Measurements from ENCODE around the gene NBPF11.
"Not testable (repeated sequence)": the region's sequence is repeated elsewhere in the genome, so short reads cannot be mapped to it uniquely, and the experiment has no call there.

NBPF11 gene

GRCh38 chr1:148078632-148079519 is 73.2 kb downstream of the NBPF11 start:
- H3K9me3 ChIP-seq (ENCODE audit: low read length); H3K9ac ChIP-seq (ENCODE audit: low read length); H3K36me3 ChIP-seq (ENCODE audit: insufficient read depth, low read length); H3K4me3 ChIP-seq (ENCODE audit: low read depth in 1 of 2, low read length in 2 of 2); H3K4me1 ChIP-seq (ENCODE audit: insufficient read depth, low read length); H3K27ac ChIP-seq (ENCODE audit: low read depth, low read length); H3K27me3 ChIP-seq (ENCODE audit: control insufficient read depth in 1 of 2, insufficient read depth in 2 of 2, low read length in 2 of 2): not testable (repeated sequence)

- not testable (repeated sequence) for H3K27ac ChIP-seq (ENCODE audit: low read depth, low read length); H3K4me1 ChIP-seq (ENCODE audit: insufficient read depth, low read length); H3K4me3 ChIP-seq (ENCODE audit: low read depth in 1 of 2, low read length in 2 of 2); H3K9ac ChIP-seq (ENCODE audit: low read length); H3K9me3 ChIP-seq (ENCODE audit: low read length); H3K27me3 ChIP-seq (ENCODE audit: control insufficient read depth in 1 of 2, insufficient read depth in 2 of 2, low read length in 2 of 2); H3K36me3 ChIP-seq (ENCODE audit: insufficient read depth, low read length)
Observed at GRCh38 chr1:148078090-148078489, 74.0 kb downstream of the NBPF11 start.

GRCh38 chr1:148077458-148077857 is 74.6 kb downstream of the NBPF11 start:
- not testable (repeated sequence) for H3K36me3 ChIP-seq (ENCODE audit: insufficient read depth, low read length); H3K4me1 ChIP-seq (ENCODE audit: insufficient read depth, low read length); H3K4me3 ChIP-seq (ENCODE audit: low read depth in 1 of 2, low read length in 2 of 2); H3K27me3 ChIP-seq (ENCODE audit: control insufficient read depth in 1 of 2, insufficient read depth in 2 of 2, low read length in 2 of 2); H3K27ac ChIP-seq (ENCODE audit: low read depth, low read length); H3K9ac ChIP-seq (ENCODE audit: low read length); H3K9me3 ChIP-seq (ENCODE audit: low read length)

GRCh38 chr1:148073392-148073791 is 78.7 kb downstream of the NBPF11 start:
- not testable (repeated sequence) for H3K9ac ChIP-seq (ENCODE audit: low read length); H3K4me1 ChIP-seq (ENCODE audit: insufficient read depth, low read length); H3K9me3 ChIP-seq (ENCODE audit: low read length); H3K27me3 ChIP-seq (ENCODE audit: control insufficient read depth in 1 of 2, insufficient read depth in 2 of 2, low read length in 2 of 2); H3K36me3 ChIP-seq (ENCODE audit: insufficient read depth, low read length); H3K4me3 ChIP-seq (ENCODE audit: low read depth in 1 of 2, low read length in 2 of 2); H3K27ac ChIP-seq (ENCODE audit: low read depth, low read length)

GRCh38 chr1:148068606-148069005 is 83.5 kb downstream of the NBPF11 start:
- H3K4me3 ChIP-seq (ENCODE audit: low read depth in 1 of 2, low read length in 2 of 2); H3K27me3 ChIP-seq (ENCODE audit: control insufficient read depth in 1 of 2, insufficient read depth in 2 of 2, low read length in 2 of 2); H3K9ac ChIP-seq (ENCODE audit: low read length); H3K4me1 ChIP-seq (ENCODE audit: insufficient read depth, low read length); H3K36me3 ChIP-seq (ENCODE audit: insufficient read depth, low read length); H3K9me3 ChIP-seq (ENCODE audit: low read length); H3K27ac ChIP-seq (ENCODE audit: low read depth, low read length): not testable (repeated sequence)

GRCh38 chr1:148068201-148068600 is 83.9 kb downstream of the NBPF11 start:
- H3K9me3 ChIP-seq (ENCODE audit: low read length); H3K27ac ChIP-seq (ENCODE audit: low read depth, low read length); H3K4me1 ChIP-seq (ENCODE audit: insufficient read depth, low read length); H3K27me3 ChIP-seq (ENCODE audit: control insufficient read depth in 1 of 2, insufficient read depth in 2 of 2, low read length in 2 of 2); H3K36me3 ChIP-seq (ENCODE audit: insufficient read depth, low read length); H3K4me3 ChIP-seq (ENCODE audit: low read depth in 1 of 2, low read length in 2 of 2); H3K9ac ChIP-seq (ENCODE audit: low read length): not testable (repeated sequence)

GRCh38 chr1:148060294-148060701 is 91.8 kb downstream of the NBPF11 start:
- not testable (repeated sequence) for H3K4me3 ChIP-seq (ENCODE audit: low read depth in 1 of 2, low read length in 2 of 2); H3K9ac ChIP-seq (ENCODE audit: low read length); H3K27ac ChIP-seq (ENCODE audit: low read depth, low read length); H3K9me3 ChIP-seq (ENCODE audit: low read length); H3K27me3 ChIP-seq (ENCODE audit: control insufficient read depth in 1 of 2, insufficient read depth in 2 of 2, low read length in 2 of 2); H3K4me1 ChIP-seq (ENCODE audit: insufficient read depth, low read length); H3K36me3 ChIP-seq (ENCODE audit: insufficient read depth, low read length)

- not testable (repeated sequence) for H3K4me1 ChIP-seq (ENCODE audit: insufficient read depth, low read length); H3K9me3 ChIP-seq (ENCODE audit: low read length); H3K27ac ChIP-seq (ENCODE audit: low read depth, low read length); H3K27me3 ChIP-seq (ENCODE audit: control insufficient read depth in 1 of 2, insufficient read depth in 2 of 2, low read length in 2 of 2); H3K9ac ChIP-seq (ENCODE audit: low read length); H3K36me3 ChIP-seq (ENCODE audit: insufficient read depth, low read length); H3K4me3 ChIP-seq (ENCODE audit: low read depth in 1 of 2, low read length in 2 of 2)
Observed at GRCh38 chr1:148057384-148057783, 94.7 kb downstream of the NBPF11 start.

Data from muscle layer of colon (tissue), 2 donors.